ENCODE measurements around the gene DIP2C. TPM values are rescaled to one million over a fixed set of nuclear protein-coding genes. Genes with fewer than 3 reads are reported as not detected.

Gene DIP2C
- total and polyA plus RNA-seq, 2 donors (not counting 1 experiment from before 2014, with no cell fraction given): 1.3 to 1.9 TPM

- intact Hi-C loops (cut with micrococcal nuclease): no loop called here
- CTCF ChIA-PET: no interaction called here
- Histone ChIP-seq H4K20me1 (ENCODE audit: control insufficient read depth, insufficient read depth, low read length, poor library complexity, severe bottlenecking) (no peaks in the 10 kb centered on the region), H3K9me3 (ENCODE audit: control extremely low read depth in 1 of 3, control insufficient read depth in 2 of 3, insufficient read depth in 1 of 3, low read length in 2 of 3) (no peaks in the 10 kb centered on the region), H3K36me3 (replicated peaks in 1 of 2; ENCODE audit: control extremely low read depth in 1 of 2, control insufficient read depth in 1 of 2, extremely low read depth in 1 of 2, insufficient read depth in 2 of 2, low read length in 1 of 2) (no peaks in the 10 kb centered on the region), H2AFZ (ENCODE audit: insufficient read depth, low read depth, low read length, poor library complexity, severe bottlenecking) (no peak overlapping the region), H3K27ac (ENCODE audit: low read length in 2 of 2) (no peak overlapping the region), H3K27me3 (replicated peaks in 1 of 4; ENCODE audit: control extremely low read depth in 1 of 4, control insufficient read depth in 3 of 4, insufficient read depth in 4 of 4, low read length in 3 of 4) (no peaks in the 10 kb centered on the region), H3K4me1 (ENCODE audit: control insufficient read depth in 2 of 2, insufficient read depth in 2 of 2, low read length in 2 of 2) (no peaks in the 10 kb centered on the region), H3K4me3 (ENCODE audit: control extremely low read depth in 1 of 5, extremely low read depth in 1 of 5, insufficient read depth in 1 of 5, low read depth in 2 of 5, low read length in 4 of 5) (no peak overlapping the region), H3K9ac (ENCODE audit: low read length) (no peak overlapping the region), H3K4me2 (replicated peaks; ENCODE audit: low read depth, low read length, poor library complexity, severe bottlenecking) (no peak overlapping the region), H3K79me2 (ENCODE audit: control insufficient read depth, insufficient read depth, low read length) (no peaks in the 10 kb centered on the region)
- Mint-ChIP-seq H3K4me3 (no peak overlapping the region), H3K27ac (no peak overlapping the region), H3K27me3 (no peaks in the 10 kb centered on the region), H3K4me1 (no peaks in the 10 kb centered on the region), H3K9me3 (ENCODE audit: insufficient read depth) (no peaks in the 10 kb centered on the region)
- POLR2A ChIA-PET: no interaction called here
- TF ChIP-seq CTCF (IDR thresholded peaks at IDR 0.05) (no peak), EZH2 (IDR thresholded peaks at IDR 0.05; ENCODE audit: borderline replicate concordance, insufficient read depth, low read depth, low read length, poor library complexity, severe bottlenecking) (no peak)
- ATAC-seq (ENCODE audit: low read depth) (no peak), DNase-seq (no peak)
- WGBS (ENCODE audit: insufficient coverage): 93% methylated on average over 36 of the region's 46 CpGs
These were observed 269.0 kb downstream of the DIP2C start for GRCh38 chr10:420154-421121.

DNA sequence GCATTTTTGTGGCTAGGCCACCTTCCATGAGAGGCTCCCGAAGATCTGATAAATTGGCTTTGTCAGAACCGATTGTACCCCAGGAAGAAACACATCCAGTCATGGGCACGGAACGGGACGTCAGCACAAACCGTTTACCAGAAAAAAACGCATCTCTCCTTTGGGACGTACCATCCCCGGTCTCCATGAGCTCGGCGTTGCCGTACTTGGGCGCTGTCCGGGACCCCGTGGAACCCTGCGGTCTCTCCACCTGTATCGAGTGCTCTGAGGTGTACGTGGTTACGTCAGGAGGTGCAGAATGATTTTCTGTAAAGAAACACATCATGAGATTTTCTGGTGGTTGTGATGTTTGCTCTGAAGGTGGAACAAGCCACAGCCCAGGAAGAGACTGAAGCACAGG is 270.6 kb downstream of the DIP2C start:
- no peak for ATAC-seq (ENCODE audit: low read depth)
- TF ChIP-seq CTCF (IDR thresholded peaks at IDR 0.05): no peak
- TF ChIP-seq EZH2 (IDR thresholded peaks at IDR 0.05; ENCODE audit: borderline replicate concordance, insufficient read depth, low read depth, low read length, poor library complexity, severe bottlenecking): no peak
- WGBS (ENCODE audit: insufficient coverage): 95% methylated on average over 17 of the region's 19 CpGs
- POLR2A ChIA-PET: no interaction called here
- H3K79me2 ChIP-seq (ENCODE audit: control insufficient read depth, insufficient read depth, low read length): no peaks in the 10 kb centered on the region
- Mint-ChIP-seq H3K4me3 (no peak overlapping the region), H3K27me3 (no peaks in the 10 kb centered on the region), H3K27ac (no peak overlapping the region), H3K9me3 (ENCODE audit: insufficient read depth) (no peaks in the 10 kb centered on the region), H3K4me1 (no peaks in the 10 kb centered on the region)
- H3K9me3 ChIP-seq (ENCODE audit: control extremely low read depth in 1 of 3, control insufficient read depth in 2 of 3, insufficient read depth in 1 of 3, low read length in 2 of 3): no peaks in the 10 kb centered on the region
- peaks cover 0 to 4% (median 0%) of the 10 kb centered on the region in 4 experiments for H3K27me3 ChIP-seq (replicated peaks in 1 of 4; ENCODE audit: control extremely low read depth in 1 of 4, control insufficient read depth in 3 of 4, insufficient read depth in 4 of 4, low read length in 3 of 4)
- no peak overlapping the region for H3K9ac ChIP-seq (ENCODE audit: low read length)
- H3K4me2 ChIP-seq (replicated peaks; ENCODE audit: low read depth, low read length, poor library complexity, severe bottlenecking): no peak overlapping the region
- CTCF ChIA-PET: no interaction called here
- no peak for DNase-seq
- H2AFZ ChIP-seq (ENCODE audit: insufficient read depth, low read depth, low read length, poor library complexity, severe bottlenecking): no peak overlapping the region
- H3K4me3 ChIP-seq (ENCODE audit: control extremely low read depth in 1 of 5, extremely low read depth in 1 of 5, insufficient read depth in 1 of 5, low read depth in 2 of 5, low read length in 4 of 5): no peak overlapping the region
- no peaks in the 10 kb centered on the region for H3K4me1 ChIP-seq (ENCODE audit: control insufficient read depth in 2 of 2, insufficient read depth in 2 of 2, low read length in 2 of 2)
- no peak overlapping the region for H3K27ac ChIP-seq (ENCODE audit: low read length in 2 of 2)
- intact Hi-C loops (cut with micrococcal nuclease): no loop called here
- H3K36me3 ChIP-seq (replicated peaks in 1 of 2; ENCODE audit: control extremely low read depth in 1 of 2, control insufficient read depth in 1 of 2, extremely low read depth in 1 of 2, insufficient read depth in 2 of 2, low read length in 1 of 2): no peaks in the 10 kb centered on the region
- H4K20me1 ChIP-seq (ENCODE audit: control insufficient read depth, insufficient read depth, low read length, poor library complexity, severe bottlenecking): no peaks in the 10 kb centered on the region
